ENCODE data around the gene IGF1.

Gene IGF1

DNA sequence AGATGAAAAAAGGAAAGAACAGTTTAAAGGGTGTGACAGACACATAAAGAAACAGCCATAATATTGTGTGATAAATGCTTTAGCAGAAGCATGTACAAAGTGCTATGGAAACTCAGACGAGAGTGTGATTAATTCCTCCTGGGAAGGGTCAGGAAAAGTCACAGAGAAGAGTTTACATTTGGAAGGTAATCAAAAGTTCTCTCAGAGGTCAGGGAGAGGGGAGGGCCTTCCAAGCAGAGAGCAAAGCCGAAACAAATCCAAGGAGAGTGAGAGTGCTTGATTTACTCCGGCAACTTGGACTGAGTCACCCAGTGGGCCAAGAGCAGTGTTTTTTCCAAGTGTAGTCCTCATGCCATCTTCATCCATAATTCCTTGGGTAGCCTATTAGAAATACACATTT is 108.3 kb downstream of the IGF1 start:
- no peaks in the 10 kb centered on the region for H3K4me1 ChIP-seq (ENCODE audit: control insufficient read depth in 2 of 2, insufficient read depth in 1 of 2, low read depth in 1 of 2, low read length in 2 of 2)

DNA sequence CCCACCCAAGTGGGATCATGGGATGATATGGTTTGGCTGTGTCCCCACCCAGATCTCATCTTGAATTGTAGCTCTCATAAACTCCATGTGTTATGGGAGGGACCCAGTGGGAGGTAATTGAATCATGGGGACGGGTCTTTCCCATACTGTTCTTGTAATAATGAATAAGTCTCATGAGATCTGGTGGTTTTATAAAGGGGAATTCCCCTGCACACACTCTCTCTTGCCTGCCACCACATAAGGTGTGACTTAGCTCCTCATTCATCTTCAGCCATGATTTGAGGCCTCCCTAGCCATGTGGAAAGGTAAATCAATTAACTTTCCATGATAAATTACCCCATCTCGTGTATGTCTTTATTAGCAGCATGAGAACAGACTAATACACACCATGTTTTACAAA is 109.2 kb downstream of the IGF1 start:
- no peak overlapping the region for H3K9ac ChIP-seq (ENCODE audit: low read depth, low read length, poor library complexity)
- no peak overlapping the region for H3K4me3 ChIP-seq (ENCODE audit: low read length in 2 of 2)
- no peaks in the 10 kb centered on the region for H3K36me3 ChIP-seq (replicated peaks in 1 of 2; ENCODE audit: control insufficient read depth in 2 of 2, insufficient read depth in 2 of 2, low read length in 2 of 2)
- no peak overlapping the region for H3K27ac ChIP-seq (replicated peaks; ENCODE audit: low read length)
- H2BK5ac ChIP-seq (ENCODE audit: low read length): no peak overlapping the region
- no peak overlapping the region for H2BK15ac ChIP-seq (ENCODE audit: low read length)
- H2BK12ac ChIP-seq (ENCODE audit: low read length): no peak overlapping the region
- H3K4me2 ChIP-seq (ENCODE audit: insufficient read depth, low read length, poor library complexity, severe bottlenecking): no peak overlapping the region
- H3K9me3 ChIP-seq (replicated peaks in 1 of 2; ENCODE audit: control insufficient read depth in 2 of 2, insufficient read depth in 1 of 2, low read depth in 1 of 2, low read length in 2 of 2): peaks cover 0 to 3% of the 10 kb centered on the region in 2 donors
- no peak overlapping the region for H3K23ac ChIP-seq (ENCODE audit: low read depth, low read length, poor library complexity)
- no peak overlapping the region for H2BK120ac ChIP-seq (ENCODE audit: low read depth, low read length)
- H3K4me1 ChIP-seq (ENCODE audit: control insufficient read depth in 2 of 2, insufficient read depth in 1 of 2, low read depth in 1 of 2, low read length in 2 of 2): no peaks in the 10 kb centered on the region
- no peak overlapping the region for H2AFZ ChIP-seq (ENCODE audit: low read length)
- DNase-seq (ENCODE audit: low spot score): no peak
- H4K91ac ChIP-seq (ENCODE audit: low read depth, low read length, poor library complexity): no peak overlapping the region
- H4K8ac ChIP-seq (ENCODE audit: low read depth, low read length): no peak overlapping the region
- no peaks in the 10 kb centered on the region for H3K79me1 ChIP-seq (ENCODE audit: low read depth, low read length)
- no peak overlapping the region for H2AK5ac ChIP-seq (ENCODE audit: low read depth, low read length)
- H3K27me3 ChIP-seq (ENCODE audit: control insufficient read depth in 3 of 3, insufficient read depth in 3 of 3, low read depth in 1 of 3, low read length in 3 of 3): no peaks in the 10 kb centered on the region
- no peak overlapping the region for H3K4ac ChIP-seq (ENCODE audit: low read length)
- H3K18ac ChIP-seq (ENCODE audit: low read length): no peak overlapping the region
- no CpG with 5 or more reads among the region's 2 CpGs for WGBS, 2 donors (ENCODE audit: extremely low coverage in 2 of 2, insufficient read length in 2 of 2, insufficient replicate concordance in 1 of 2)
- no peak overlapping the region for H3K14ac ChIP-seq (ENCODE audit: low read length)

More for the DNA sequence above, 108.3 kb downstream of the IGF1 start:
- Histone ChIP-seq H2BK12ac (ENCODE audit: low read length) (no peak overlapping the region), H2AK5ac (ENCODE audit: low read depth, low read length) (no peak overlapping the region), H2BK5ac (ENCODE audit: low read length) (no peak overlapping the region), H3K9ac (ENCODE audit: low read depth, low read length, poor library complexity) (no peak overlapping the region), H2BK120ac (ENCODE audit: low read depth, low read length) (no peak overlapping the region), H4K91ac (ENCODE audit: low read depth, low read length, poor library complexity) (no peak overlapping the region), H3K18ac (ENCODE audit: low read length) (no peak overlapping the region), H3K4ac (ENCODE audit: low read length) (no peak overlapping the region), H3K79me1 (ENCODE audit: low read depth, low read length) (no peaks in the 10 kb centered on the region), H3K4me3 (ENCODE audit: low read length in 2 of 2) (no peak overlapping the region), H3K23ac (ENCODE audit: low read depth, low read length, poor library complexity) (no peak overlapping the region), H2AFZ (ENCODE audit: low read length) (no peak overlapping the region), H3K14ac (ENCODE audit: low read length) (no peak overlapping the region), H2BK15ac (ENCODE audit: low read length) (no peak overlapping the region), H4K8ac (ENCODE audit: low read depth, low read length) (no peak overlapping the region), H3K9me3 (replicated peaks in 1 of 2; ENCODE audit: control insufficient read depth in 2 of 2, insufficient read depth in 1 of 2, low read depth in 1 of 2, low read length in 2 of 2) (peaks cover 0 to 3% of the 10 kb centered on the region in 2 donors), H3K36me3 (replicated peaks in 1 of 2; ENCODE audit: control insufficient read depth in 2 of 2, insufficient read depth in 2 of 2, low read length in 2 of 2) (no peaks in the 10 kb centered on the region), H3K27ac (replicated peaks; ENCODE audit: low read length) (no peak overlapping the region), H3K27me3 (ENCODE audit: control insufficient read depth in 3 of 3, insufficient read depth in 3 of 3, low read depth in 1 of 3, low read length in 3 of 3) (no peaks in the 10 kb centered on the region), H3K4me2 (ENCODE audit: insufficient read depth, low read length, poor library complexity, severe bottlenecking) (no peak overlapping the region)
- no peak for DNase-seq (ENCODE audit: low spot score)
- WGBS, 2 donors (ENCODE audit: extremely low coverage in 2 of 2, insufficient read length in 2 of 2, insufficient replicate concordance in 1 of 2): no CpG with 5 or more reads among the region's 3 CpGs

DNA sequence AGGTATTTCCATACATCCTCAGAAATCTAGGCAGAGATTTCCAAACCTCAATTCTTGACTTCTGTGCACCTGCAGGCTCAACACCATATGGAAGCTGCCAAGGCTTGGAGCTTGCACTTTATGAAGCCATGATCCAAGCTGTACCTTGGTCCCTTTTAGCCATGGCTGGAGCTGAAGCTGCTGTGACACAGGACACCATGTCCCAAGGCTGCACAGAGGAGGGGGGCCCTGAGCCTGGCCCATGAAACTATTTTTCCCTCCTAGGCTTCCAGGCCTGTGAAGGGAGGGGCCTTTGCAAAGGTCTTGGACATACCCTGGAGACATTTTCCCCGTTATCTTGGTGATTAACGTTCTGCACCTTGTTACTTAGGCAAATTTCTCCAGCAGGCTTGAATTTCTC is 110.5 kb downstream of the IGF1 start:
- no peaks in the 10 kb centered on the region for H3K79me1 ChIP-seq (ENCODE audit: low read depth, low read length)
- H3K27ac ChIP-seq (replicated peaks; ENCODE audit: low read length): no peak overlapping the region

DNA sequence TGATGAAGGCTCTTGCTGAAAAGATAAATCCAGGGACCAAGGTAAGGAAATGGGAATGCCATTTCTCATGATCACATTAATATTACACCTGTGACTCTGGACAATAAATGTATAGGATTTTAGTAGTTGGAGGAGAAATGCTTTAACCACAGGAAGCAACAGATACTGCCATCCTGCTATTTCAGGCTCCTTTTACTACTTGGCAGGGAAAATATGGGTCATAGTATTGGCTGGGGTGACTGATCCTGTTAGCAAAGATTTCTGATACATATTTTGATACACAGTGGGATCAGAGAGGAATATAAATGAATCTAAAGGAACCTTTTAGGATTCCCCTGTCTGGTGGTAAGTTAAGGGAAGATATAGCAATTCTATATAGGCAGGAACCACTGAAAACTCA is 115.0 kb downstream of the IGF1 start:
- no peak overlapping the region for H2BK120ac ChIP-seq (ENCODE audit: low read depth, low read length)
- DNase-seq (ENCODE audit: low spot score): no peak

More for the DNA sequence above, 110.5 kb downstream of the IGF1 start:
- H3K4me2 ChIP-seq (ENCODE audit: insufficient read depth, low read length, poor library complexity, severe bottlenecking): no peak overlapping the region
- no peaks in the 10 kb centered on the region for H3K27me3 ChIP-seq (ENCODE audit: control insufficient read depth in 3 of 3, insufficient read depth in 3 of 3, low read depth in 1 of 3, low read length in 3 of 3)
- H3K4ac ChIP-seq (ENCODE audit: low read length): no peak overlapping the region
- no peak for DNase-seq (ENCODE audit: low spot score)
- H3K9ac ChIP-seq (ENCODE audit: low read depth, low read length, poor library complexity): no peak overlapping the region
- no peak overlapping the region for H3K4me3 ChIP-seq (ENCODE audit: low read length in 2 of 2)
- H3K14ac ChIP-seq (ENCODE audit: low read length): no peak overlapping the region
- H2AK5ac ChIP-seq (ENCODE audit: low read depth, low read length): no peak overlapping the region
- no peak overlapping the region for H3K18ac ChIP-seq (ENCODE audit: low read length)
- no peak overlapping the region for H2AFZ ChIP-seq (ENCODE audit: low read length)
- no peak overlapping the region for H2BK120ac ChIP-seq (ENCODE audit: low read depth, low read length)
- no peak overlapping the region for H2BK15ac ChIP-seq (ENCODE audit: low read length)
- H3K36me3 ChIP-seq (replicated peaks in 1 of 2; ENCODE audit: control insufficient read depth in 2 of 2, insufficient read depth in 2 of 2, low read length in 2 of 2): no peaks in the 10 kb centered on the region
- H3K9me3 ChIP-seq (replicated peaks in 1 of 2; ENCODE audit: control insufficient read depth in 2 of 2, insufficient read depth in 1 of 2, low read depth in 1 of 2, low read length in 2 of 2): peaks cover 0 to 3% of the 10 kb centered on the region in 2 donors
- no peak overlapping the region for H4K91ac ChIP-seq (ENCODE audit: low read depth, low read length, poor library complexity)
- H3K23ac ChIP-seq (ENCODE audit: low read depth, low read length, poor library complexity): no peak overlapping the region
- H2BK5ac ChIP-seq (ENCODE audit: low read length): no peak overlapping the region
- H4K8ac ChIP-seq (ENCODE audit: low read depth, low read length): no peak overlapping the region
- no peaks in the 10 kb centered on the region for H3K4me1 ChIP-seq (ENCODE audit: control insufficient read depth in 2 of 2, insufficient read depth in 1 of 2, low read depth in 1 of 2, low read length in 2 of 2)
- H2BK12ac ChIP-seq (ENCODE audit: low read length): no peak overlapping the region
- no CpG with 5 or more reads among the region's 2 CpGs for WGBS, 2 donors (ENCODE audit: extremely low coverage in 2 of 2, insufficient read length in 2 of 2, insufficient replicate concordance in 1 of 2)

More for the DNA sequence above, 115.0 kb downstream of the IGF1 start:
- Histone ChIP-seq H2BK12ac (ENCODE audit: low read length) (no peak overlapping the region), H3K4ac (ENCODE audit: low read length) (no peak overlapping the region), H3K4me3 (ENCODE audit: low read length in 2 of 2) (no peak overlapping the region), H4K8ac (ENCODE audit: low read depth, low read length) (no peak overlapping the region), H2AK5ac (ENCODE audit: low read depth, low read length) (no peak overlapping the region), H2BK5ac (ENCODE audit: low read length) (no peak overlapping the region), H4K91ac (ENCODE audit: low read depth, low read length, poor library complexity) (no peak overlapping the region), H3K79me1 (ENCODE audit: low read depth, low read length) (no peaks in the 10 kb centered on the region), H3K14ac (ENCODE audit: low read length) (no peak overlapping the region), H3K23ac (ENCODE audit: low read depth, low read length, poor library complexity) (no peak overlapping the region), H3K27ac (replicated peaks; ENCODE audit: low read length) (no peak overlapping the region), H3K4me1 (ENCODE audit: control insufficient read depth in 2 of 2, insufficient read depth in 1 of 2, low read depth in 1 of 2, low read length in 2 of 2) (no peaks in the 10 kb centered on the region), H3K27me3 (ENCODE audit: control insufficient read depth in 3 of 3, insufficient read depth in 3 of 3, low read depth in 1 of 3, low read length in 3 of 3) (no peaks in the 10 kb centered on the region), H3K36me3 (replicated peaks in 1 of 2; ENCODE audit: control insufficient read depth in 2 of 2, insufficient read depth in 2 of 2, low read length in 2 of 2) (no peaks in the 10 kb centered on the region), H3K4me2 (ENCODE audit: insufficient read depth, low read length, poor library complexity, severe bottlenecking) (no peak overlapping the region), H2BK15ac (ENCODE audit: low read length) (no peak overlapping the region), H3K18ac (ENCODE audit: low read length) (no peak overlapping the region), H3K9me3 (replicated peaks in 1 of 2; ENCODE audit: control insufficient read depth in 2 of 2, insufficient read depth in 1 of 2, low read depth in 1 of 2, low read length in 2 of 2) (peaks cover 0 to 3% of the 10 kb centered on the region in 2 donors), H2AFZ (ENCODE audit: low read length) (no peak overlapping the region), H3K9ac (ENCODE audit: low read depth, low read length, poor library complexity) (no peak overlapping the region)
